ENCODE results near the gene NDNF. TPM values are rescaled to one million over a fixed set of nuclear protein-coding genes. Genes with fewer than 3 reads are reported as not detected.

NDNF gene
- total and polyA plus RNA-seq, 4 donors, result 24.3 to 130 (median 43.9) TPM

GRCh38 chr4:121057466-121057922 lies 14.8 kb downstream of the NDNF start:
- Histone ChIP-seq H3K27me3 (ENCODE audit: control insufficient read depth, insufficient read depth, low read length) (no peaks in the 10 kb centered on the region), H3K4me1 (ENCODE audit: control insufficient read depth, insufficient read depth, low read length) (no peaks in the 10 kb centered on the region), H3K9me3 (ENCODE audit: control insufficient read depth, insufficient read depth, low read length) (no peaks in the 10 kb centered on the region), H3K27ac (ENCODE audit: low read depth, low read length) (no peak overlapping the region), H3K4me3 (ENCODE audit: low read depth, low read length) (no peak overlapping the region), H3K36me3 (ENCODE audit: control insufficient read depth, insufficient read depth, low read length) (no peaks in the 10 kb centered on the region)
- WGBS (ENCODE audit: insufficient coverage), result 49% methylated on average over 8 of the region's 9 CpGs
- peak in 1 of 6 donors; percentile 18 for DNase-seq (ENCODE audit: low read depth in 4 of 6, low spot score in 6 of 6)

- 77% methylated on average over 2 of the region's 3 CpGs for WGBS (ENCODE audit: insufficient coverage)
- peak in 2 of 6 donors; percentile 23 to 63 for DNase-seq (ENCODE audit: low read depth in 4 of 6, low spot score in 6 of 6)
- no peak overlapping the region for H3K27ac ChIP-seq (ENCODE audit: low read depth, low read length)
- no peaks in the 10 kb centered on the region for H3K36me3 ChIP-seq (ENCODE audit: control insufficient read depth, insufficient read depth, low read length)
- no peaks in the 10 kb centered on the region for H3K9me3 ChIP-seq (ENCODE audit: control insufficient read depth, insufficient read depth, low read length)
- H3K4me1 ChIP-seq (ENCODE audit: control insufficient read depth, insufficient read depth, low read length), result no peaks in the 10 kb centered on the region
- no peaks in the 10 kb centered on the region for H3K27me3 ChIP-seq (ENCODE audit: control insufficient read depth, insufficient read depth, low read length)
- H3K4me3 ChIP-seq (ENCODE audit: low read depth, low read length), result no peak overlapping the region
Observed at GRCh38 chr4:121056066-121056465, 16.3 kb downstream of the NDNF start.

GRCh38 chr4:121054373-121054772 lies 18.0 kb downstream of the NDNF start:
- H3K4me3 ChIP-seq (ENCODE audit: low read depth, low read length), result no peak overlapping the region
- H3K27me3 ChIP-seq (ENCODE audit: control insufficient read depth, insufficient read depth, low read length), result no peaks in the 10 kb centered on the region
- H3K9me3 ChIP-seq (ENCODE audit: control insufficient read depth, insufficient read depth, low read length), result no peaks in the 10 kb centered on the region
- H3K36me3 ChIP-seq (ENCODE audit: control insufficient read depth, insufficient read depth, low read length), result no peaks in the 10 kb centered on the region
- DNase-seq (ENCODE audit: low read depth in 4 of 6, low spot score in 6 of 6), result no peak
- no peaks in the 10 kb centered on the region for H3K4me1 ChIP-seq (ENCODE audit: control insufficient read depth, insufficient read depth, low read length)
- no peak overlapping the region for H3K27ac ChIP-seq (ENCODE audit: low read depth, low read length)

- Histone ChIP-seq H3K4me1 (ENCODE audit: control insufficient read depth, insufficient read depth, low read length) (no peaks in the 10 kb centered on the region), H3K27me3 (ENCODE audit: control insufficient read depth, insufficient read depth, low read length) (no peaks in the 10 kb centered on the region), H3K9me3 (ENCODE audit: control insufficient read depth, insufficient read depth, low read length) (no peaks in the 10 kb centered on the region), H3K4me3 (ENCODE audit: low read depth, low read length) (no peak overlapping the region), H3K36me3 (ENCODE audit: control insufficient read depth, insufficient read depth, low read length) (no peaks in the 10 kb centered on the region), H3K27ac (ENCODE audit: low read depth, low read length) (no peak overlapping the region)
- no CpG with 5 or more reads among the region's 3 CpGs for WGBS (ENCODE audit: insufficient coverage)
- no peak for DNase-seq (ENCODE audit: low read depth in 4 of 6, low spot score in 6 of 6)
Observed at GRCh38 chr4:121053601-121054143, 18.7 kb downstream of the NDNF start.

- H3K27me3 ChIP-seq (ENCODE audit: control insufficient read depth, insufficient read depth, low read length), result no peaks in the 10 kb centered on the region
- H3K36me3 ChIP-seq (ENCODE audit: control insufficient read depth, insufficient read depth, low read length), result no peaks in the 10 kb centered on the region
- no peaks in the 10 kb centered on the region for H3K4me1 ChIP-seq (ENCODE audit: control insufficient read depth, insufficient read depth, low read length)
- H3K27ac ChIP-seq (ENCODE audit: low read depth, low read length), result no peak overlapping the region
- no peak overlapping the region for H3K4me3 ChIP-seq (ENCODE audit: low read depth, low read length)
- peak in 2 of 6 donors; percentile 46 to 67 for DNase-seq (ENCODE audit: low read depth in 4 of 6, low spot score in 6 of 6)
- no peaks in the 10 kb centered on the region for H3K9me3 ChIP-seq (ENCODE audit: control insufficient read depth, insufficient read depth, low read length)
Observed at GRCh38 chr4:121050300-121050699, 22.0 kb downstream of the NDNF start.

GRCh38 chr4:121049072-121049599 lies 23.2 kb downstream of the NDNF start:
- no peak for DNase-seq (ENCODE audit: low read depth in 4 of 6, low spot score in 6 of 6)
- Histone ChIP-seq H3K36me3 (ENCODE audit: control insufficient read depth, insufficient read depth, low read length) (no peaks in the 10 kb centered on the region), H3K27me3 (ENCODE audit: control insufficient read depth, insufficient read depth, low read length) (no peaks in the 10 kb centered on the region), H3K4me1 (ENCODE audit: control insufficient read depth, insufficient read depth, low read length) (no peaks in the 10 kb centered on the region), H3K9me3 (ENCODE audit: control insufficient read depth, insufficient read depth, low read length) (no peaks in the 10 kb centered on the region), H3K27ac (ENCODE audit: low read depth, low read length) (no peak overlapping the region), H3K4me3 (ENCODE audit: low read depth, low read length) (no peak overlapping the region)
- no CpG with 5 or more reads among the region's 3 CpGs for WGBS (ENCODE audit: insufficient coverage)

GRCh38 chr4:121048165-121048564 lies 24.2 kb downstream of the NDNF start:
- H3K4me1 ChIP-seq (ENCODE audit: control insufficient read depth, insufficient read depth, low read length), result no peaks in the 10 kb centered on the region
- no peaks in the 10 kb centered on the region for H3K9me3 ChIP-seq (ENCODE audit: control insufficient read depth, insufficient read depth, low read length)
- H3K4me3 ChIP-seq (ENCODE audit: low read depth, low read length), result no peak overlapping the region
- H3K36me3 ChIP-seq (ENCODE audit: control insufficient read depth, insufficient read depth, low read length), result no peaks in the 10 kb centered on the region
- no peak for DNase-seq (ENCODE audit: low read depth in 4 of 6, low spot score in 6 of 6)
- H3K27ac ChIP-seq (ENCODE audit: low read depth, low read length), result no peak overlapping the region
- no peaks in the 10 kb centered on the region for H3K27me3 ChIP-seq (ENCODE audit: control insufficient read depth, insufficient read depth, low read length)
- WGBS (ENCODE audit: insufficient coverage), result 94% methylated on average over 4 of the region's 6 CpGs

DNA sequence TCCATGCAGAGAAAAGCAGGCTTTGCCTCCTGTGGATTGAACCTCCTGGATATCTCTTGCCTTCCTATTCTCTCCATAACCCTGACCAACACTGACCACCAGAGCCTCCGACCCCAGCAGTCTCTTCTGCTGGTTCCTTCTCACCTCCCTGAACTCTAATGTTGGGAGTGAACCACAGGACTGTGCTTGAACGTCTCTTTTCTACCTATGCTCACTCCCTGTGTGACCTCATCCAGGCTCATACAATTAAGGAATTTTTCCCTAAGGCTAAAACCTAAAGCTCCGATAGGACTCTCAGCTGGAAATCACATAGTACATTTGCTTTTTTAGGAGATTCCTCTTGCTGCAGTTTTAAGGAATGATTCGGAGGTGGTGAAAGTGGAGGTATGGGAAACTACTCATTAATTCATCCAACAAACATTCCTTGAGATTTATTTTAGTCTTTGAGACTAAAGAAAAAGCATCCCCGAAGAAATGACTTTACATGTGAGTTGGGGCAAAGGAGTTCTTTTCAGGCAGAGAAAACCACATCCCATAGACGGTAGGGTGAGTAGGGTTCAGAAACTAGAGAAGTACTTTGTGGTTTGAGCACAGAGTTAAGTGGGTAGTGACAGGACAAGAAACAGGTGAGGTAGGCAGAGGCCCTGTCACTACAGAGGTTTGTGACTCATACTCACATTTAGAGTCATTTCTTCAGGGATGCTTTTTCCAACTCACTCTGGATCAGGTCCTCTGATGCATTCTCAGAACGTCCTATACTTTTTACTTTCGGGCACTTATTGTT lies 30.8 kb downstream of the NDNF start:
- DNase-seq (ENCODE audit: low read depth in 4 of 6, low spot score in 6 of 6), result no peak
- H3K4me1 ChIP-seq (ENCODE audit: control insufficient read depth, insufficient read depth, low read length), result no peaks in the 10 kb centered on the region
- H3K27ac ChIP-seq (ENCODE audit: low read depth, low read length), result no peak overlapping the region
- H3K4me3 ChIP-seq (ENCODE audit: low read depth, low read length), result no peak overlapping the region
- H3K27me3 ChIP-seq (ENCODE audit: control insufficient read depth, insufficient read depth, low read length), result no peaks in the 10 kb centered on the region
- H3K36me3 ChIP-seq (ENCODE audit: control insufficient read depth, insufficient read depth, low read length), result no peaks in the 10 kb centered on the region
- no peaks in the 10 kb centered on the region for H3K9me3 ChIP-seq (ENCODE audit: control insufficient read depth, insufficient read depth, low read length)
- 77% methylated on average over 2 of the region's 8 CpGs for WGBS (ENCODE audit: insufficient coverage)

GRCh38 chr4:121034017-121034416 lies 38.3 kb downstream of the NDNF start:
- Histone ChIP-seq H3K4me3 (ENCODE audit: low read depth, low read length) (no peak overlapping the region), H3K9me3 (ENCODE audit: control insufficient read depth, insufficient read depth, low read length) (no peaks in the 10 kb centered on the region), H3K4me1 (ENCODE audit: control insufficient read depth, insufficient read depth, low read length) (no peaks in the 10 kb centered on the region), H3K36me3 (ENCODE audit: control insufficient read depth, insufficient read depth, low read length) (no peaks in the 10 kb centered on the region), H3K27me3 (ENCODE audit: control insufficient read depth, insufficient read depth, low read length) (no peaks in the 10 kb centered on the region), H3K27ac (ENCODE audit: low read depth, low read length) (no peak overlapping the region)
- peak in 2 of 6 donors; percentile 50 to 64 for DNase-seq (ENCODE audit: low read depth in 4 of 6, low spot score in 6 of 6)
- no CpG with 5 or more reads among the region's 3 CpGs for WGBS (ENCODE audit: insufficient coverage)

DNA sequence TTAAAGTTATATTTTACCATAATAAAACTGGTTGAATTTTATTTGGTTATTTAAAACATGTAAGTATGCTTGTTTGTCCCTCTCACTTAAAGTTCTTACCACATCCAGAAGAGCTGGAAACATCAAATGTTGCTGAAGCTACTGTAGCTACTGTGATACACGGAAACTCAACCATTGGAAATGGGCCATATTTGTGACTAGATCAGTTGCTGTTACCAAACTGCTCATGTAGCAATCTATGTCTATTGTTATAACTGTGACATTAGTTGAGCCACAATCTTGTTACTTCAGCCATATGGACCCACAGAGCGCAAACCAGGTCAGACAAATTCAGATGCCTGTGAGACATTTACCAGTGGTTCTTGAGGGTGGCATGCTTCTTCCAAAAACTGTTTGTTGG lies 41.6 kb downstream of the NDNF start:
- no CpG with 5 or more reads among the region's 2 CpGs for WGBS (ENCODE audit: insufficient coverage)
- no peak overlapping the region for H3K27ac ChIP-seq (ENCODE audit: low read depth, low read length)
- no peak overlapping the region for H3K4me3 ChIP-seq (ENCODE audit: low read depth, low read length)
- no peaks in the 10 kb centered on the region for H3K9me3 ChIP-seq (ENCODE audit: control insufficient read depth, insufficient read depth, low read length)
- no peaks in the 10 kb centered on the region for H3K36me3 ChIP-seq (ENCODE audit: control insufficient read depth, insufficient read depth, low read length)
- DNase-seq (ENCODE audit: low read depth in 4 of 6, low spot score in 6 of 6), result no peak
- H3K4me1 ChIP-seq (ENCODE audit: control insufficient read depth, insufficient read depth, low read length), result no peaks in the 10 kb centered on the region
- no peaks in the 10 kb centered on the region for H3K27me3 ChIP-seq (ENCODE audit: control insufficient read depth, insufficient read depth, low read length)

All from spinal cord (tissue), 10 donors.